ENCODE data around the gene GLRA2. TPM values are rescaled to one million over a fixed set of nuclear protein-coding genes. Genes with fewer than 3 reads are reported as not detected.

GLRA2 gene
- polyA plus RNA-seq, 1 experiment = not detected

- POLR2A ChIA-PET = no interaction called here
- H3K36me3 ChIP-seq (ENCODE audit: control insufficient read depth, insufficient read depth, low read length) = no peaks in the 10 kb centered on the region
- TF ChIP-seq CTCF (IDR thresholded peaks at IDR 0.05; ENCODE audit: insufficient read depth, low read depth, low read length) = no peak
- no peaks in the 10 kb centered on the region for H3K27me3 ChIP-seq (ENCODE audit: control insufficient read depth, insufficient read depth, low read length)
- no peak for DNase-seq (ENCODE audit: low read depth)
- CTCF ChIA-PET = no interaction called here
- H3K4me3 ChIP-seq (ENCODE audit: low read depth, low read length) = no peak overlapping the region
Observed at GRCh38 chrX:14698790-14699189, 169.5 kb downstream of the GLRA2 start.

GRCh38 chrX:14700982-14701381 is 171.6 kb downstream of the GLRA2 start:
- no peak for TF ChIP-seq CTCF (IDR thresholded peaks at IDR 0.05; ENCODE audit: insufficient read depth, low read depth, low read length)
- CTCF ChIA-PET = no interaction called here
- POLR2A ChIA-PET = no interaction called here

GRCh38 chrX:14702145-14702544 is 172.8 kb downstream of the GLRA2 start:
- Histone ChIP-seq H3K27me3 (ENCODE audit: control insufficient read depth, insufficient read depth, low read length) (no peaks in the 10 kb centered on the region), H3K36me3 (ENCODE audit: control insufficient read depth, insufficient read depth, low read length) (no peaks in the 10 kb centered on the region), H3K4me3 (ENCODE audit: low read depth, low read length) (no peak overlapping the region)
- no peak for TF ChIP-seq CTCF (IDR thresholded peaks at IDR 0.05; ENCODE audit: insufficient read depth, low read depth, low read length)
- POLR2A ChIA-PET = no interaction called here
- CTCF ChIA-PET = no interaction called here
- no peak for DNase-seq (ENCODE audit: low read depth)

More at GRCh38 chrX:14700982-14701381, 171.6 kb downstream of the GLRA2 start:
- no peaks in the 10 kb centered on the region for H3K27me3 ChIP-seq (ENCODE audit: control insufficient read depth, insufficient read depth, low read length)
- no peak overlapping the region for H3K4me3 ChIP-seq (ENCODE audit: low read depth, low read length)
- no peaks in the 10 kb centered on the region for H3K36me3 ChIP-seq (ENCODE audit: control insufficient read depth, insufficient read depth, low read length)
- DNase-seq (ENCODE audit: low read depth) = no peak

GRCh38 chrX:14712096-14712495 is 182.8 kb downstream of the GLRA2 start:
- no peak for TF ChIP-seq CTCF (IDR thresholded peaks at IDR 0.05; ENCODE audit: insufficient read depth, low read depth, low read length)
- no peak for DNase-seq (ENCODE audit: low read depth)
- H3K36me3 ChIP-seq (ENCODE audit: control insufficient read depth, insufficient read depth, low read length) = no peaks in the 10 kb centered on the region
- POLR2A ChIA-PET = no interaction called here
- H3K27me3 ChIP-seq (ENCODE audit: control insufficient read depth, insufficient read depth, low read length) = no peaks in the 10 kb centered on the region
- no peak overlapping the region for H3K4me3 ChIP-seq (ENCODE audit: low read depth, low read length)
- CTCF ChIA-PET = no interaction called here

GRCh38 chrX:14717949-14718348 is 188.6 kb downstream of the GLRA2 start:
- DNase-seq (ENCODE audit: low read depth) = no peak
- Histone ChIP-seq H3K4me3 (ENCODE audit: low read depth, low read length) (no peak overlapping the region), H3K27me3 (ENCODE audit: control insufficient read depth, insufficient read depth, low read length) (no peaks in the 10 kb centered on the region), H3K36me3 (ENCODE audit: control insufficient read depth, insufficient read depth, low read length) (no peaks in the 10 kb centered on the region)
- ChIA-PET CTCF (no interaction called here), POLR2A (no interaction called here)
- TF ChIP-seq CTCF (IDR thresholded peaks at IDR 0.05; ENCODE audit: insufficient read depth, low read depth, low read length) = no peak
